SJCRH30 (cell line): ENCODE measurements around the gene SPON1. TPM values are rescaled to one million over a fixed set of nuclear protein-coding genes. Genes with fewer than 3 reads are reported as not detected.
"Not testable (repeated sequence)": the region's sequence is repeated elsewhere in the genome, so short reads cannot be mapped to it uniquely, and the experiment has no call there.

Experiments used
- DNase-seq, 2 experiments: peaks; one replicate each; pipeline ENCODE4 v3.0.0-alpha.2; 2015 to 2020
- H3K27ac ChIP-seq: fragments of 250-450 bp; sonication (Bioruptor Pico); 2 replicates; pipeline ENCODE4 v1.5.1; 2020; ENCODE audit warnings: mild to moderate bottlenecking, moderate library complexity
- H3K27me3 ChIP-seq: fragments of 250-450 bp; sonication (Bioruptor Pico); 2 replicates; pipeline ENCODE4 v1.5.1; 2020; ENCODE audit warnings: mild to moderate bottlenecking, moderate library complexity
- H3K36me3 ChIP-seq: fragments of 250-450 bp; sonication (Bioruptor Pico); 2 replicates; pipeline ENCODE4 v1.5.1; 2020; ENCODE audit warnings: mild to moderate bottlenecking, moderate library complexity
- H3K4me1 ChIP-seq: fragments of 250-450 bp; sonication (Bioruptor Pico); 2 replicates; pipeline ENCODE4 v1.5.1; 2020; ENCODE audit warnings: mild to moderate bottlenecking, moderate library complexity
- H3K4me3 ChIP-seq: fragments of 250-450 bp; sonication (Bioruptor Pico); 2 replicates; pipeline ENCODE4 v1.5.1; 2020; ENCODE audit warnings: mild to moderate bottlenecking, moderate library complexity
- H3K9me3 ChIP-seq: fragments of 250-450 bp; sonication (Bioruptor Pico); replicated peaks from 2 replicates; pipeline ENCODE4 v1.5.1; 2020; ENCODE audit warnings: mild to moderate bottlenecking, moderate library complexity
- total RNA-seq: library from RNA; depleted of rRNA; stranded (reverse); fragments of >200 nt; shearing (Covaris generic); gene quantifications from 2 replicates; pipeline ENCODE4 v1.2.3, GENCODE V29; 2014

SPON1 gene
- total RNA-seq, 1 experiment from 2014 or later = not detected

DNA sequence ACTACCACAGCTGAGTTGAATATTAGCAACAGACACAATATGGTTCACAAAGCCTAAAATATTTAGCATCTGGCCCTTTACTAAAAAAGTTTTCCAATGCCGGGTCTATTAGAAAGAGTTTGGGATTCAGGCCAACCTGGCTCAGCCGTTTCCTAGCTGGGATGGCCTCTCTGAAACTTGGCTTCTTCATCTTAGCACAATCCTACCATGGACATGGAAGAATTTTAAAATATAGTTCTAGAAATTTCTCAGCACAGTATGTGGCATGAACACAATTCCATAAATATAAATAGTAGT, 292.7 kb downstream of the SPON1 start:
- H3K4me1 ChIP-seq = peaks cover 8% of the 10 kb centered on the region
- H3K9me3 ChIP-seq = no peaks in the 10 kb centered on the region
- H3K27me3 ChIP-seq = no peaks in the 10 kb centered on the region
- no peak overlapping the region for H3K4me3 ChIP-seq
- H3K36me3 ChIP-seq = no peaks in the 10 kb centered on the region
- DNase-seq = no peak
- no peak overlapping the region for H3K27ac ChIP-seq

DNA sequence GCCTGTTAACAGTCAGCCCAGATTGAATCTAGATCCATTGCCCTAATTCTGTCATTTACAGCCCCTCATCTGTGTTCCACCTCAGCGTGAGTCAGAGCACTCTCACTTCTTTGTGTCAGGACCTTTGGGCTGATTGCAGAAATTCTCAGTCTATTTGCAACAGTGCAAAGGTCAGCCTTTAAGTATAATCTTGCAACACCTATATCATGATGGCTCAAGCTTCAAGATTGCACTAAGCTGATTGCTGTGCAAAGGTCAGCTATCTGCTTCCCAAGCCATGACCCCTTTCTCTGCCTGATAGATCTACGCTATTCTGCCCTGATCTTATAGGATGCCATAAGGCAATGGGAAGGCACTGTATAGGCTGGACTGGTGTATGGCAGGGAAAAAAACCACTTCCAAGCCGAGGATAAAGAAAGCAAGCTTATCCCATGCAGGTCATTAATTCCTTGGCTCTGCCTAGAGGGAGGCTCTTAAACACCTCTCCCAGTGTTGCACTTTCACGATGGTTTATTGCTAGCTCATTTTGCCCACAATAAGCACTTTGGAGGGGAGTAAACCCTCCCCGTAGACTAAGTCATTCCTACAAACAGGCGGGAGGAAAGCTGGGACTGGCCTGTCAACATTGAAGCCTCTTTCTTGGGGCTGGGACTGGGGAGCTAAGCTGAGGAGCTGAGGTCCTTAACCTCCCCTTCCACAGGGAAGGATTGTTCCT, 295.9 kb downstream of the SPON1 start:
- Histone ChIP-seq H3K4me1 (peaks cover 5% of the 10 kb centered on the region; the same call in 1 of the 2 replicates), H3K36me3 (no peaks in the 10 kb centered on the region), H3K27ac (no peak overlapping the region), H3K4me3 (no peak overlapping the region), H3K27me3 (no peaks in the 10 kb centered on the region), H3K9me3 (no peaks in the 10 kb centered on the region)
- no peak for DNase-seq

DNA sequence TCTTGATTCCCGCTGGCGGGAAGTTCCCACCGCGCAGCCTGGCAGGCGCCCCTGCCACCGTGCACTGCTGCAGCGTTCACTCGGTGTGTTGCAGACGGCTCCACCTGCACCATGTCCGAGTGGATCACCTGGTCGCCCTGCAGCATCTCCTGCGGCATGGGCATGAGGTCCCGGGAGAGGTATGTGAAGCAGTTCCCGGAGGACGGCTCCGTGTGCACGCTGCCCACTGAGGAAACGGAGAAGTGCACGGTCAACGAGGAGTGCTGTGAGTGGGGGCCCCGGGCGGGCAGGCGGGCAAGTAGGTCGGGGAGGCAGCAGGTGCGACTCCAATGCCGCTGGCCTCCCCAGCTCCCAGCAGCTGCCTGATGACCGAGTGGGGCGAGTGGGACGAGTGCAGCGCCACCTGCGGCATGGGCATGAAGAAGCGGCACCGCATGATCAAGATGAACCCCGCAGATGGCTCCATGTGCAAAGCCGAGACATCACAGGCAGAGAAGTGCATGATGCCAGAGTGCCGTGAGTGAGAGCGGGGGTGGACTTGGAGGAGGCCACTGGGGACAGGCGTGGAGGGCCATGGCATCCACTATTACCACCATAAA, 296.8 kb downstream of the SPON1 start:
- no peaks in the 10 kb centered on the region for H3K27me3 ChIP-seq
- no peak overlapping the region for H3K27ac ChIP-seq
- DNase-seq = no peak
- H3K4me3 ChIP-seq = no peak overlapping the region
- H3K9me3 ChIP-seq = no peaks in the 10 kb centered on the region
- H3K4me1 ChIP-seq = no peaks in the 10 kb centered on the region
- H3K36me3 ChIP-seq = no peaks in the 10 kb centered on the region

DNA sequence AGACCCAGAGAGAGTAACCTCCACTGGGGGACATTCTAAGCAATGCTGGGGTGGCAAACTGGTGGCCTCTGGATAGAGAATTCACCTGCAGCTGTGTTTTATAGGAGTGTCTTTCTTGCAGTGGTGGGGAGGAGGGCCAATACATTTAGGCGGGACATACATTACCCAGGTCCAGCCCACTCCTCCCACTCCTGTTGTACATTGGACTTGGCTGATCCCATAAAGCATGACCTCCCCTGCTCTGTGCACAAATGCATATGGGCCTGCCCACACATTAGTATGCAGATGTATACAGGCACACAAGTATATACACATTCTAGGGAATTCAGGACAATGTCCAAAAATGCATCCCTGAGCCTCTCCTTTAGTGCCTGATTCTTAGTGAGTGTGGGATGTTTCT, 297.4 kb downstream of the SPON1 start:
- H3K27me3 ChIP-seq = no peaks in the 10 kb centered on the region
- no peaks in the 10 kb centered on the region for H3K4me1 ChIP-seq
- no peak overlapping the region for H3K4me3 ChIP-seq
- DNase-seq = no peak
- H3K27ac ChIP-seq = no peak overlapping the region
- no peaks in the 10 kb centered on the region for H3K36me3 ChIP-seq
- H3K9me3 ChIP-seq = no peaks in the 10 kb centered on the region

DNA sequence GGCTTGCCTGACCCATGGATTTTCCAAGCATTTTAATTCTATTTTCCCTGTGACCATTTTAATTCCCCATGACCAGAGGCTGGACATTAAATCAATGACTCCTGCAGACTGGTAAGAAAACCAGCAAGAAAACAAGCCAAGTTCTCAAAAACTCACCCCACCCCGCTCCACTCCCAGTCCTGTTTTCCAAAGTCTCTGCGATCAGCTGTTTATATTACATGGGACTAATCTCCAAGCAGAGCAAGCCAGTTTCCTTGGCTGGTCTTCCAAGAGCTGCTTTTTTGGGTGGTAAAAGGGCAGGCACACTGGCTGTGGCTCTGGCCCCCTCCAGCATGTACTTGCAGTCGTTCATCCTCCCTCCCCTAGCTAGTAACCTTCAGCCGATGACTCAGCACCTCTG, 298.5 kb downstream of the SPON1 start:
- Histone ChIP-seq H3K4me1 (no peaks in the 10 kb centered on the region), H3K36me3 (no peaks in the 10 kb centered on the region), H3K27ac (no peak overlapping the region), H3K27me3 (no peaks in the 10 kb centered on the region), H3K9me3 (no peaks in the 10 kb centered on the region), H3K4me3 (no peak overlapping the region)
- DNase-seq = no peak

DNA sequence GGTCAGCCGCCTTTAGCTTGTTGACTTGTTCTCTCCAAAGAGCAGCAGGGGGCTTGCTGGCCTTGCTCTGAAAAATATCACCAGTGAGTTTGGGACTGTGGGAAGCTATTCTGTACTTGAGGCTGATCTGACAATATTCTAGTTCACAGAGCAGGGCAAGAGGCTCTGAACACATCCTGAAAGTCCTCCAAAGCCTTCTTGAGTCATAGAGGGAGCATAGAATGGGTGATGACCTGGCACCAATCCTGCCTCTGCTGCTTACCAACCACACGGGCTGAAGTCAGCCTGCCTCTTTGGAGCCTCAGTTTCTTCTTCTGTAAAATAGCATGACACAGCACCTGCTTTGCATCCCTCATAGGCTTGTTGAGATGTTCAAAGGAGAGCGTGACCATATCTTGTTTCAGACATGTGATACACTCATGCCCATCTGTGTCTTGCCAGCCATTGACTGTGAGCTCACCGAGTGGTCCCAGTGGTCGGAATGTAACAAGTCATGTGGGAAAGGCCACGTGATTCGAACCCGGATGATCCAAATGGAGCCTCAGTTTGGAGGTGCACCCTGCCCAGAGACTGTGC, 299.8 kb downstream of the SPON1 start:
- no peaks in the 10 kb centered on the region for H3K27me3 ChIP-seq
- DNase-seq = no peak

DNA sequence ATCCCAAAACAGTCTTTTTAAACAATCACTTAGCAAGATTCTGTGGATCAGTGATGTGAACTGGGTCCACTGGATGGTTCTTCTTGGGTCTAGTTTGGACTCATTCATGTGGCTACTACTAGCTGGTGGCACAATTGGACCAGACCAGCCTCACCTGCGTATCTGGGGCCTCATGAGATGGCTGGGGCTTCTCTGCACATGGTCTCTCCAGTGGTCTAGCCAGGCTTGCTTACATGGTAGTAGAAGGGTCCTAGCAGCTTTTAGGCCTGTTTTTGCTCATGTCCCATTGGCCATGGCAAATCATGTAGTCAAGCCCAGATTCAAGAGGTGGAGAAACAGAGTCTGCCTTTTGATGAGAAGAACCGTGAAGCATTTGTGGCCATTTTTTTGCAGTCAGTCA, 302.4 kb downstream of the SPON1 start:
- Histone ChIP-seq H3K9me3 (no peaks in the 10 kb centered on the region), H3K27ac (no peak overlapping the region), H3K27me3 (no peaks in the 10 kb centered on the region), H3K4me1 (no peaks in the 10 kb centered on the region), H3K36me3 (peaks cover 3% of the 10 kb centered on the region; the same call in 1 of the 2 replicates), H3K4me3 (no peak overlapping the region)
- no peak for DNase-seq

More for the DNA sequence above, 299.8 kb downstream of the SPON1 start:
- H3K27ac ChIP-seq = no peak overlapping the region
- no peaks in the 10 kb centered on the region for H3K9me3 ChIP-seq
- no peaks in the 10 kb centered on the region for H3K4me1 ChIP-seq
- H3K4me3 ChIP-seq = no peak overlapping the region
- no peaks in the 10 kb centered on the region for H3K36me3 ChIP-seq

DNA sequence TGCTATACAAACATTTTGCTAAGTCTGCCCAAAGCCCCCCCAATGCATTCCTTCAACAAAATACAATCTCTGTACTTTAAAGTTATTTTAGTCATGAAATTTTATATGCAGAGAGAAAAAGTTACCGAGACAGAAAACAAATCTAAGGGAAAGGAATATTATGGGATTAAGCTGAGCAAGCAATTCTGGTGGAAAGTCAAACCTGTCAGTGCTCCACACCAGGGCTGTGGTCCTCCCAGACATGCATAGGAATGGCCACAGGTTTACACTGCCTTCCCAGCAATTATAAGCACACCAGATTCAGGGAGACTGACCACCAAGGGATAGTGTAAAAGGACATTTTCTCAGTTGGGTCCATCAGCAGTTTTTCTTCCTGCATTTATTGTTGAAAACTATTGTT, 304.1 kb downstream of the SPON1 start:
- H3K4me1 ChIP-seq = no peaks in the 10 kb centered on the region
- H3K27me3 ChIP-seq = no peaks in the 10 kb centered on the region
- H3K4me3 ChIP-seq = no peak overlapping the region
- no peak for DNase-seq
- no peaks in the 10 kb centered on the region for H3K9me3 ChIP-seq
- H3K27ac ChIP-seq = no peak overlapping the region
- H3K36me3 ChIP-seq = peaks cover 3% of the 10 kb centered on the region; the same call in 1 of the 2 replicates

DNA sequence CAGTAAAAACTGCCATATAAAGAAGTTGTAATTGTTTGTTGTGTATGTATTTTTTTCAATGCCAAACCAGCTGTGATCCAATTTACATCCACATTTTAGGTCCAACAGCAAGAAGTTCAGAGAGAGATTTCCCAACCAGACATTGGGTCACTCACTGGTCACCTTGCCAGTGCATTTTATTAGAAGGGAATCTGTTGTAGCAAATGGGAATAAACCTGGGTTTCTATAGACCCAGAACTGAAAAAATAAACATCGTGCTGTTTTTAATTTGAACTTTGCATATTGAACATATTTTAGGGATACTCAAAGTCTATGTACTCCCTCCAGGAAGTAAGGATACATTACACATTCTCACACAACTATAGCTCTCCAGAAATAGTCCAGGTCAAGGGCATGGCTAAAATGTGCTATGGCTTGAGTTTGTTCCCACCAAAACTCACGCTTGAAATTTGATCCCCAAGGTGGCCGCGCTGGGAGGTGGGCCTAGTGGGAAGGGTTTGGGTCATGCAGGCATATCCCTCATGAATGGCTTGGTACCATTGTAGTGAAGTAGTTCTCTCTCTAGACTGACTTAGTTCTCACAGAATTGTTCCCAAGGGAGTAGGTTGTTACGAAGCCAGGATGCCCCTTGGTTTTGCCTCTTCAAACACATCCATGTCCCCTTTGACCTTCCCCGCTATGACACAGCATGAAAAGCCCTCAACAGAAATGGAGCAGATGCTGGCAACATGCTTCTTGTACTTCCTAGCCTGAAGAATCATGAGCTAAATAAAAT, 305.5 kb downstream of the SPON1 start:
- no peaks in the 10 kb centered on the region for H3K9me3 ChIP-seq
- DNase-seq = no peak
- H3K36me3 ChIP-seq = peaks cover 8% of the 10 kb centered on the region; the same call in 1 of the 2 replicates
- no peaks in the 10 kb centered on the region for H3K27me3 ChIP-seq
- no peaks in the 10 kb centered on the region for H3K4me1 ChIP-seq
- H3K4me3 ChIP-seq = no peak overlapping the region
- no peak overlapping the region for H3K27ac ChIP-seq

DNA sequence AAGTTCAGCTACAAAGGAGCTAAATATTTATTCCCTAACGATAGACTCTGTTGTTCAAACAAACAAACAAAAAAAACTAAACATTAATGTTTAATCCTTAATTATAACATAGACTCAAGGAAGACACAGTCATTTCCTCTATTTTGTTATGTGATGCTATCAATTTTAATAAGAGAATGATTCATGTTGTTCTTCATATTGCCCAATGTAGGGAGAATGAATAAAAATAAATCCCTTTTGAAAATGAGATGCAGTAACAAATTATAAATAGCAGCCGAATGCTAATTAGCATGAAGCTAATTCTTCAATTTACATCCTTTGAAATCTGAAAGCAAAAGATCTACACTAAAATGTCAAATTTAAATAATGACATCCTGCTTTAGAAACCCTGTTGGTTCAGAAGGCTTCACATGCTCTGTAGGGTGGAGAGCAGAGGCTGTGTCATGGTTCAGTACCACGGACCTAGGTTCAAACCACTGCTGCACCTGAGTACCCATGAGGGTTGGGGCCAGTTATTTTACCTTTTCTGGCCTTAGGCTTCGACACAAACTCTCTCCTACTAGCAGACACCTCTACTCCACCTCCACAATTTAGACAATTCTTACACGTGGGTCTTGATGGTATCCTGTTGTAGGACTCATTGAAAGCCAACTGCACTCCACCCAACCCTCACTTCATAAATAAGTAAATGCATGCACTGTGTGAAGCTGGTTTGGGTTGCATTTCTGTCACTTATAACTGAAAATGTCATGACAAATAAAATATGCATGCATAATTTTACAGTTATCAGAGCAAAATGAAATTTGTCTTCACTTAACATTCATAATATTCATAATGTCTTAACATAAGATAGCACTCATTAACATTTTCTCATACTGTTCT, 307.4 kb downstream of the SPON1 start:
- Histone ChIP-seq H3K27ac (no peak overlapping the region), H3K9me3 (no peaks in the 10 kb centered on the region), H3K4me3 (no peak overlapping the region), H3K36me3 (peaks cover 17% of the 10 kb centered on the region), H3K27me3 (no peaks in the 10 kb centered on the region), H3K4me1 (no peaks in the 10 kb centered on the region)
- DNase-seq = no peak

DNA sequence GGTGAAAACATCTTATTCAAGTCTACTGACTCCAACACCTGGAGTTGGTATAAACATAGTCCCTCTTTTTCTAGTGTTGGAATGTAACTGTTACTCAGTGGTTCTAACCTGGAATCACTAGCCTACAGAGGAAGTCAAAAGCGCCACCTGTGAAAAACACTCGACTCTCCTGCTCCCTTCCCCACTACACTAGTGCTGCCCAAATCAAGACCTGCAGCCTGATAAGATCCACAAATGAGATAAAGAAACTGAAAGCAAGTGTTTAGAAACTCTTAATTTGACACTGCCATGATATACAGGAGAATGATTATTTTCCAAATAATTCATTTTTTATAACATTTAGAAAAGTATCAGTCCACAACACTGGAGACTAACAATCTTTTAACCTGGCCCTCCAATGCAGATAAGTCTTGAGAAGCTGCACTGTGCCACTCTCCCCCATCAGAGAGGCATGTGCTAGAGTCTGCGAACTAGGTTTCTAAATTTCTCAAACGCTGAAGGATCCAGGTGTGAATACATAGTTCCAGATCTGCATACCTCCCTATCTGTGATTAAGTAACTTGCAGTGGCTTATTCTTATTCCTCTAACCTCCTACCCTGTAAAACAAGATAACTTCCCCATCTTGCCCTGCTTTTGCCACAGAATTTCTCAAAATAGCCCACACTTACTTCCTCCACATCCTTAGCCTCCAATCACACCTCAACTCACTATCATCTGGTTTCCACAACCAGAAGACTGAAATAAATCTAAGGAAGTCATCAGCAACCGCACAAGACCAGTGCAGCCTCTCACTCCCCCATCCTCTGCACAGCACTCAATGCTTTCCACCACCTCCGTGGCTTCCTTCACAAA, 308.4 kb downstream of the SPON1 start:
- Histone ChIP-seq H3K27me3 (no peaks in the 10 kb centered on the region), H3K36me3 (peaks cover 17% of the 10 kb centered on the region), H3K27ac (no peak overlapping the region), H3K4me3 (no peak overlapping the region), H3K9me3 (no peaks in the 10 kb centered on the region), H3K4me1 (no peaks in the 10 kb centered on the region)
- no peak for DNase-seq

DNA sequence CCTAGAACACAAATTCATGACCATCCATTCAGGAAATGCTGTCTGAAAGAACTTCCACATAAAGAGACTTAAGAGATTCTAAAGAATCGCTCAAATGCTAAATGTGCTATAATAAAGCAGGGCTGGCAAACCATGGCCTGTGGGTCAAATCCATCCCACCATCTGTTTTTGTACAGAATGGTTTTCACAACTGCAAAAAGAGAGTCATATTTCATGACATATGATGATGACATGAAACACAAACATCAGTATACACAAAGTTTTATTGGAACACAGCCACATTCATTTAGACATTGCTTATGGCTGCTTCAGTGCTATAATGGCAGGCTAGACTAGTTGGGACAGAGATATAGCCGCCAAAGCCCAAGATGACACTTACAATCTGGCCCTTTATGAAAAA, 311.4 kb downstream of the SPON1 start:
- DNase-seq = no peak
- no peak overlapping the region for H3K4me3 ChIP-seq
- H3K27ac ChIP-seq = no peak overlapping the region
- no peaks in the 10 kb centered on the region for H3K27me3 ChIP-seq
- H3K4me1 ChIP-seq = no peaks in the 10 kb centered on the region
- H3K36me3 ChIP-seq = peaks cover 20% of the 10 kb centered on the region
- no peaks in the 10 kb centered on the region for H3K9me3 ChIP-seq

DNA sequence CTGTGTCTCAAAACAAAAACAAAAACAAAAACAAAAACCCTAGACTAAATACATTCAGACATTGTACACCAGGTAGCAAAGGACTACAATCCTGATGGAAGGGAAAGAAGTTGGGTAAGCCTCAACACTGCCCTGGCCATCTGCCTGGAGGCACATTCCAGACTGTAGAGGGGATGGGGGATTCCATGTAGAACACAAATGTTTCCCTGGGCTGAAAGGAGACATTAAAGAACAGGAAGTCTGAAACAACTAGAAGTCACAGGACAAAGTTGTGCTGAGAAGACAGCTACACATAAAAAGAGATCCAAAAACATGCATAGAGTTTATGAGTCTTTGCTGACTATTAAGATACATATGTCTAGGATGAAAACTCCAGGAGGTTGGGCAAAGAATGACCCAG, 312.6 kb downstream of the SPON1 start:
- DNase-seq = no peak
- no peak overlapping the region for H3K27ac ChIP-seq

DNA sequence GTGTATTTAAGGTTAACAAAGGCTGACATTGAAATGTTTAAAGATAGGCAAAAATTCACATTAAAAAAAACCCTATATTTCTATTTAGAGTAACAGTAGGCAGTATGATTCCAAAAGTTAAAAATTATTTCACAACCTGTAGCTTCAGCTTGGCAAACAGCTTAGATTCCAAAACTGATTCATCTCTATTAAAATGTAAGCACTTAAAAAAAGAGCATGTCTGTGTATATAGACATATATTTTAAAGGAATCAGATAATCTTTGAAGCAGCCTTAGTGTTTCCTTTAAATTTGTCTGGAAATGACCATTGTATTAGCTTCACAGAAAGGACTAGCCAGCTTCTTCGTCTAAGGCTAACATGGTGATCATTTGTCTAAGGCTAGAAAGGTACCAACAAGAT, 316.3 kb downstream of the SPON1 start:
- H3K27ac ChIP-seq, H3K4me1 ChIP-seq, H3K36me3 ChIP-seq, DNase-seq, H3K9me3 ChIP-seq, H3K4me3 ChIP-seq, H3K27me3 ChIP-seq: not testable (repeated sequence)

More for the DNA sequence above, 312.6 kb downstream of the SPON1 start:
- H3K36me3 ChIP-seq = peaks cover 20% of the 10 kb centered on the region
- H3K4me3 ChIP-seq = no peak overlapping the region
- no peaks in the 10 kb centered on the region for H3K9me3 ChIP-seq
- no peaks in the 10 kb centered on the region for H3K4me1 ChIP-seq
- no peaks in the 10 kb centered on the region for H3K27me3 ChIP-seq
